ELF-1 (cell line): ENCODE data around the gene ALDOA.

ENCODE experiments used
- DNase-seq: peaks from one replicate; pipeline ENCODE4 v3.0.0-alpha.2; 2016; ENCODE audit warnings: low read depth, low spot score

ALDOA gene

DNA sequence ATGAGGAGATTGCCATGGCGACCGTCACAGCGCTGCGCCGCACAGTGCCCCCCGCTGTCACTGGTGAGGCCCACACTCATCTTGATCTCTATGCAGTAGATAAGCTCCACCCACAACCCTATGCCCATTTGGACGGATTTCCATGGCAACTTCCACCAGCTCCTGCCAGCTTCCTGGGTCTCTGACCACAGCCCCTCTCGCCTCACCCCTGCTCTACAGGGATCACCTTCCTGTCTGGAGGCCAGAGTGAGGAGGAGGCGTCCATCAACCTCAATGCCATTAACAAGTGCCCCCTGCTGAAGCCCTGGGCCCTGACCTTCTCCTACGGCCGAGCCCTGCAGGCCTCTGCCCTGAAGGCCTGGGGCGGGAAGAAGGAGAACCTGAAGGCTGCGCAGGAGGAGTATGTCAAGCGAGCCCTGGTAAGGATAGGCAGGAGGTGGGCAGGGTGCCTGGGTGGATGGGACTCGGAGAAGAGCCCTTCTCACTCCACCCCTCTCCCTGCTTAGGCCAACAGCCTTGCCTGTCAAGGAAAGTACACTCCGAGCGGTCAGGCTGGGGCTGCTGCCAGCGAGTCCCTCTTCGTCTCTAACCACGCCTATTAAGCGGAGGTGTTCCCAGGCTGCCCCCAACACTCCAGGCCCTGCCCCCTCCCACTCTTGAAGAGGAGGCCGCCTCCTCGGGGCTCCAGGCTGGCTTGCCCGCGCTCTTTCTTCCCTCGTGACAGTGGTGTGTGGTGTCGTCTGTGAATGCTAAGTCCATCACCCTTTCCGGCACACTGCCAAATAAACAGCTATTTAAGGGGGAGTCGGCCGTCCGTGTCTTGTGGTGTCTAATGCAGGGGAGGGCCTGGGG, 4.3 kb downstream of the ALDOA start:
- peak; percentile 52 for DNase-seq

DNA sequence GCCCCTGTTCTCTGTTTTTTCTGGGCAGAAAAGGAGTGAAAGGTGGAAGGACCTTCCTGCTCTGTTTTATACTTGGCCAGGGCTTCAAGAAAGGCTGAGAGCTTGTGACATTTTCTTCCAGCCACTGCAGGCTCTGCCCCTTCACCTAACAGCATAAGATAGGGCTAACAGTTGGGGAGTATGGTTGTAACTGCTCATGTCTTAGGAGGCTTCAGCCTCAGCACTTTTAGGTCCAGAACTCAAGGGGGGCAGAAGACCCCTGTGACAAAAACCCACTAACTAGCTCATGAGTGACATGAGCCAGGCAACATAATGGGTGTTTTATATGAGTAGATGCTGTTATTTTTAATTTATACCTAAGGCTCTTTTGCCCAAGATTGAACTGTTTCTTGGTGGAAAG, 4.9 kb downstream of the ALDOA start:
- DNase-seq = no peak

DNA sequence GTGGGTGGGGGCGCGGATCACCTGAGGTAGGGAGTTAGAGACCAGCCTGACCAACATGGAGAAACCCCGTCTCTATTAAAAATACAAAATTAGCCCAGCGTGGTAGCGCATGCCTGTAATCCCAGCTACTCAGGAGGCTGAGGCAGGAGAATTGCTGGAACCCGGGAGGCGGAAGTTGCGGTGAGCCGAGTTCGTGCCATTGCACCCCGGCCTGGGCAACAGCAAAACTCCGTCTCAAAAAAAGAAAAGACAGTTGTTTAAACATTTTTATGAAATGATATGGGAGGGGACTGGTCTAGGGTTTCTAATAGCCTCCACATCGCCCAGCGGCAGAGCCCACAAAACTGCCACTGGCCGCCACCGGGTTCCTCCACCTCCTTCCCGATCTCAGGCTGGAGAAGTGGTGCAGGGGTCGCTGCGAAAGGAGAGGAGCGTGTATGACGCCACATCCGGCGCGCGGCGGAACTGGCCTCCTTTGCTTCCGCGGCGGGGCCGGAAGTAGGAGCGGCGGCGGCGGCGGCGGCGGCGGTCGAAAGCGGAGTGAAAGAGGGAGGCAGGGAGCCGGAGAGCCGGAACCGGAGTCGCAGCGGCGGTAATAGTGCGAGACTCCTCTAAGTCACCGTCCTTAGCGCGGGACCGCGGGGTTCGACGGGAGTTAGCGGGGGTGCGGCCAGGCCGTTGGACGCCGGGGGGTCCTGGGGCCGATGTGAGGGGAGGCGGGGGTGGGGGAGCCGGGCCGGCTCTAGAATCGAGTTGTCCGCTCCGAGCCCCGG, 10.1 kb downstream of the ALDOA start, which contains the start of gene PPP4C:
Gene PPP4C (plus strand): TSS at position 492 of the 773 bp plus-strand sequence. CDS start 384 bp downstream, outside the sequence.
- peak; percentile 93 for DNase-seq

DNA sequence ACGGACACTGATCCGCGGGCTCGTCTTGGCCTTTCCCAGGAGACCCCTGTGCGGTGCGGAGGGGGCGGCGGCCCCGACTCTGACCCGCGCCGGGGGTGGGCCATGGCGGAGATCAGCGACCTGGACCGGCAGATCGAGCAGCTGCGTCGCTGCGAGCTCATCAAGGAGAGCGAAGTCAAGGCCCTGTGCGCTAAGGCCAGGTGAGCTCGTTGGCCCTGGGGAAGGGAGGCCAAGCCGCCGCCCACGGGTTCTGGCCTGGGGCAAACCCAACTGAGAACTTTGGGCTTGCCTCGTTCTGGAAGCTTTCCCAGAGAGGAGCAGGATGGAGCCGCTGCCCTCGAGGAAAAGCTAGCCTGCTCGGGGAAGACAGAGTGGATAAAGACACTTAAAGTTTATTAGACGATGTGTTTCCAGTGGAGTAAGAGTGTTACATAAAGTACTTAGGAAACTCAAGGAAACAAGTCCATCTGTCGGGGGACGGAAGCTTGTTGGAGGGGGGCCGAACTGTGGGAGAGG, 10.8 kb downstream of the ALDOA start:
- DNase-seq = no peak

DNA sequence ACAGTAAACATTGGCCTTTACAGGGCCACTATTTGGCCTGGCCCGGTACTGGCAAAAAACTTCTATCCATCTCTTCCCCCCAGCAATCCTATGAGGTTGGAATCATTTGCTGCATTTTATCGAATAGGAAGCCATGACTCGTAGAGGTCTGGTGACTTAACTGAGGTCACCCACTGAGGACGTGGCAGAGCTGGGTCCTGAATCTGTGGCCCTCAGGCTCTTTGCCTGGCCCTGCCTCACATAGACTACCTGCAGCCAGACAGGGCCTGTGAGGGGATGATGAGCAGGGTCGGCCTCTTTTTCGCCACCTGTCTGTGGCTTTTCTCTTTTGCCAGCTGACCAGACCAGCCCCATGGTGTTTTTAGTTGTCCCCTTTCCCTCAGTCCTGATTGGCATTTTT, 12.1 kb downstream of the ALDOA start:
- no peak for DNase-seq

DNA sequence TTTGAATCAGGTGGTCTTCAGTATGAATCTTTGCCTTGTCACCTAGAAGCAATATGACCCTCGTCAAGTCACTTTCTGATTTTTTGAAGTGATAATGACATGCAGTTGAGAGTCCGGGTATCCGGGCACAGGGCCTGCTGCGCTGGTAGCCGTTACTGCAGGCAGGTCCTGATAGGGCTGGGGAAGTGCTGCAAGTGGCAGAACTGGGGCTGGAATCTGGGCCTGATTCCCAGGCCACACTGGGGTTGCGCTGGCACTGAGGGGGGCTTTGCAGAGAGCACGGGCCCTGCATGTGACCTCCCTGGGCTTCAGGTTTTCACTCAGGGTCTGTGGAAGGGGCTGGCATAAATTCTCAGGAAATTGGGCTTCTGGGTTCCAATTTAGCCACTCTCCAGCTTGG, 13.2 kb downstream of the ALDOA start:
- DNase-seq = no peak

DNA sequence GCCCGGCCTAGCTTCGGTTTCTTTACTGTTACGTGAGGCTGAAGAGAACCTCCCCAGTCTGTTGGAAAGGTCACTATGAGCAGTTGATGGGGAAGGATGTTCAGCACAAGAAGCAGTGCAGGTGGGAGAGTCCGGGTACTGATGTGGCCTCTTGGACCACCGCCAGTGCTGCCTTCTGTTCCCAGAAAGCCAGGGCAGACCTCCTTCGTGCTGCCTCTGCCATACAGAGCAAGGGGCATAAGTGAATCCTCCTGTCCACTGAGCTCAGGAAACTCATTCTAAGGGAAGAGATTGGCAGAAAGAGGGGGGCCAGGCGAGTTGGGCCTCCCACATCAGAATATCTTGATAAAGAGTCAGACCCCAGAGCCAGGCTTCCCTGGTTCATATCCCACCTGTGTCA, 13.9 kb downstream of the ALDOA start:
- DNase-seq = no peak

DNA sequence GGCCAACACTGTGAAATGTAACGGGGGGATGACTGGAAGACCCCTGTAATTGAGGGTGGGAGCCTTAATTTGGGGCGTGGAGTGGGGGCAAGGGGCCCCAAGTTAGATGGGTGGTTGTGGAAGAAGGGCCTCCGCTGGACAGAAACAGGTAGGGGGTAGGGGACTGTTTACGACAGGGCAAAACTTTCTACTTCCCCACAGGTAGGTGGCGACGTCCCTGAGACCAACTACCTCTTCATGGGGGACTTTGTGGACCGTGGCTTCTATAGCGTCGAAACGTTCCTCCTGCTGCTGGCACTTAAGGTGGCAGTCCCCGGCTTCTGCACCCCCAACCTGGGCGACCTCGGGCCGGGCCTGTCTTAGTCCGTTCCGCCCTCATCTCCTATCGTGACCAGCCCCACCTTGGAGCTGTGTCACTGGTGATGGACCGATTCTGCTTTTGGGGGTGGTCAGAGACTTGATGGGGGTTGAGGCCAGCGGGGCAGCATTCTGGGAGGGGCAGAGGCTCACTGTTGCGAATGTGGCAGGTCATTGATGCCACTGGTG, 17.1 kb downstream of the ALDOA start:
- no peak for DNase-seq

DNA sequence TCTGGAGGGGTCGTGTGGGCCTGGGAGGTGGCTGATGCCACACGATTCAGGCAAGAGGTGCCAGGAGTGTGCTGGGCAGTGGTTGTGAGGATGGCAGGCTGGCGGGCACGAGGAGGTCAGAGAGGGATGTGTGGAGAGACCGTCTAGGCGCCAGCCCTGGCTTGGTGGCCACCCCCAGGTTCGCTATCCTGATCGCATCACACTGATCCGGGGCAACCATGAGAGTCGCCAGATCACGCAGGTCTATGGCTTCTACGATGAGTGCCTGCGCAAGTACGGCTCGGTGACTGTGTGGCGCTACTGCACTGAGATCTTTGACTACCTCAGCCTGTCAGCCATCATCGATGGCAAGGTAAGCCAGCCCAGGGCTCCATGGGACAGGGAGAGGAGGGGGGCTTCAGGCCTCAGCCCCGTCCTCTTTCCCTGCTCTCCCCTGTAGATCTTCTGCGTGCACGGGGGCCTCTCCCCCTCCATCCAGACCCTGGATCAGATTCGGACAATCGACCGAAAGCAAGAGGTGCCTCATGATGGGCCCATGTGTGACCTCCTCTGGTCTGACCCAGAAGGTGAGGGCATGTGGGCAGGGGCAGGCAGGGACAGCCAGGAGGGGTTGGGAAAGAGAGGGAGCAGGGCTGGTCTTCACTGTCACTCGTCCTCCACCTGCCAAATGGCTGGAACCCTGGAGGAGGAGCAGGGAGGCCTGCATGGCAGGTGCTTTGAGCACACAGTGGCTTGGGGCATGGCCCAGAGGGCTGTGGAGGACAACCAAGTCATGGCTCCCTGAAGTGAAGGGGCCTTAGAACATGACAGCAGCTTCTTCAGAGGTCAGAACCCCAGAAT, 17.9 kb downstream of the ALDOA start:
- DNase-seq = no peak

DNA sequence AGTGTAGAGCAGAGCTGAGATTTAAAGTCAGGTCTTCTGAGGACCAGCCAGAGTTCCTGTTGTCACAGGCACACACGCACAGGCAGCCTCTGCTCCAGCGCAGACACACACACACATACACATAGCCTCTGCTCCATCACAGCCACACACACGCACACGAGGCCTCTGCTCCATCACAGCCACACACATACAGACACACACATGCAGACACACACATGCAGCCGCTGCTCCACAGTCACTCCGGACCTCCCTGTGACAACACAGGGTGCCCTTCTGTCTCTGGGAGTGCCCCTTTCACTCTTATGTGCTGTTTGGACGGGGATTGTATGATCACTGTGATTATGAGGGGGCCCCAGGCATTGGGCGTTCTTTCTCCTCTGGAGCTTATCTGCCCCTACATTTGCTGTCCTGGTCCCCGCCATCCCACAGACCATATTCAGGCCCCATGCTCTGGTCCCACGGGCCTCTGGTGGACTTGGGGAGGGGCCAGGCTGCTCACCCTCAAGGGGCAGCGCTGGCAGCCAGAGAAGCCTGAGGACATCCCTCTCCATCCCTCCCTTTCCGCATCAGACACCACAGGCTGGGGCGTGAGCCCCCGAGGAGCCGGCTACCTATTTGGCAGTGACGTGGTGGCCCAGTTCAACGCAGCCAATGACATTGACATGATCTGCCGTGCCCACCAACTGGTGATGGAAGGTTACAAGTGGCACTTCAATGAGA, 18.7 kb downstream of the ALDOA start:
- DNase-seq = no peak

DNA sequence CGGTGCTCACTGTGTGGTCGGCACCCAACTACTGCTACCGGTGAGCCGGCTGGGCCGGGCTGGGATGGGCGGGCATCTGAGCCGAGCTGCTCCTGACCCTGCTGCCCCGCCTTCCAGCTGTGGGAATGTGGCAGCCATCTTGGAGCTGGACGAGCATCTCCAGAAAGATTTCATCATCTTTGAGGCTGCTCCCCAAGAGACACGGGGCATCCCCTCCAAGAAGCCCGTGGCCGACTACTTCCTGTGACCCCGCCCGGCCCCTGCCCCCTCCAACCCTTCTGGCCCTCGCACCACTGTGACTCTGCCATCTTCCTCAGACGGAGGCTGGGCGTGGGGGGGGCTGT, 19.2 kb downstream of the ALDOA start:
- DNase-seq = no peak

DNA sequence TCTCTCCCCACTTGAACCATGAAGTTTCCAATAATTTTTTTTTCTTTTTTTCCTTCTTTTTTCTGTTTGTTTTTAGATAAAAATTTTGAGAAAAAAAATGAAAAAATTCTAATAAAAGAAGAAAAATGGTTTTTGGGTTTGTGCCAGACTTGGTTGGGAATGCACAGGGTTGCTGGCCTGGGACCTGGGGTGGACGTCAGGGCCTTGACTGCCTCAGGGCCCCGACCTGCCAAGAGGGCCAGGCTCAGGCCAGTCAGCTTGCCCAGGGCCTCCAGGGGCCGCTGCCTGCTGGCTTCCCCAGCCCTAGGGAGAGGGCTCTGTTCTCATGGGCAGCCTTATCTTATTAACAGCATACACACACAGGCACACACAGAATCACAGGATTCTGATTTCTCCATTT, 19.7 kb downstream of the ALDOA start:
- DNase-seq = no peak

DNA sequence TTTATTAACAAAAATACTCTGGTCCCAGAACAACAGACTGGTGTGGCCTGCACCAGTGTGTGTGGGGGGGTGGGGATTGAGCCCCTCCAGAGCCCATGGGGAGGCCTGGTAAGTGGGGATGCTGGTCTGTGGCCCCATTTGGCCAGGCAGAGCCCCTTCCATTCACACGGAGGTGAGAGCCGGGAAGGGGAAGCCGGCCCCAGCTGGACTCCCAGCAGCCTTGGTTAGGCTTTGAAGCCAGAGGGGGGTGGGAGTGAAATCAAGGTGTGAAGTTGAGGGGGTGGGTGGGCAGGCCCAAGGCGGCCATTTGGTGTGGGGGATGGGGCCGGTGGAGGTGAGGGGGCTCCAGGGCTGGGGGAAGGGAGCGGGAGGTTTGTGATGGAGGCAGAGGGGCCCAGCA, 20.3 kb downstream of the ALDOA start:
- no peak for DNase-seq

DNA sequence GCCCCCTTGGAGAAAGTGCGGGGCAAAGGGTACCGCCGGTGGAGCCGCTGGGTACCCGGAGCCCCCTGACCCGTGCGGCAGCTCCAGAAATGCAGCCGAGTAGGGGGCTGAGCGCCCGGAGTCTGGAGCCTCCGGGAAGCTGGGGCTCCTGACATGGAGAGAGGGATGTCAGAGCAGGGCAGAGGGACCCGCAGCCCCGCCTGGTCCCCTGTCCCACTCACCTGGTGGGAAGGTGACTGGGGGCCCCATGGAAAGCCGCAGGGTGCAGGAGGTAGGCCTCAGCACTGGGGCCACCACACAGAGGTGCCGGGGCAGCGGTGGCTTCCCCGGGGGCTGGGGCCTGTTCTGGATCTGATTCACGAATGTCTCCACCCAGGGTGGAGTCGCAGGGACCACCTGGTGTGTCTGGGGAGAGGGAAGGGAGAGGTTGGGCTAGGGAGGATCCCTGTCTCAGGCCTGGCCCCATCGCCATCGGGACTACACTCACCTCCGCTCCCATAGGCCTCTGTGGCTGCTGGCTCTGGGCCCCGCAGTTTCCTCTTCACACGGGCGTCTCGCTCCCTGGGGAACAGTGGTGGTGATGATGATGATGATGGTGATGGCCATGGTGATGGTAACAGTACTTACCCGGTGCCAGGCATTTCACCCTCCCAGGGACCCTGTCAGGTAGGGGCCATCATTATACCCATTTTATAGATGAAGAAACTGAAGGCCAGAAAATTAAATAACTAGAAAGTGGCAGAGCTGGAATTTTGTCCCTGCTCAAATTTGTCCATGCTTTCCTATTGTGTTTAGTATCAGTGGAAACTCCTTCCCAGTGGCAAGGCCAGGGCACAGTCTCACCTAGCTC, 21.0 kb downstream of the ALDOA start:
- no peak for DNase-seq

DNA sequence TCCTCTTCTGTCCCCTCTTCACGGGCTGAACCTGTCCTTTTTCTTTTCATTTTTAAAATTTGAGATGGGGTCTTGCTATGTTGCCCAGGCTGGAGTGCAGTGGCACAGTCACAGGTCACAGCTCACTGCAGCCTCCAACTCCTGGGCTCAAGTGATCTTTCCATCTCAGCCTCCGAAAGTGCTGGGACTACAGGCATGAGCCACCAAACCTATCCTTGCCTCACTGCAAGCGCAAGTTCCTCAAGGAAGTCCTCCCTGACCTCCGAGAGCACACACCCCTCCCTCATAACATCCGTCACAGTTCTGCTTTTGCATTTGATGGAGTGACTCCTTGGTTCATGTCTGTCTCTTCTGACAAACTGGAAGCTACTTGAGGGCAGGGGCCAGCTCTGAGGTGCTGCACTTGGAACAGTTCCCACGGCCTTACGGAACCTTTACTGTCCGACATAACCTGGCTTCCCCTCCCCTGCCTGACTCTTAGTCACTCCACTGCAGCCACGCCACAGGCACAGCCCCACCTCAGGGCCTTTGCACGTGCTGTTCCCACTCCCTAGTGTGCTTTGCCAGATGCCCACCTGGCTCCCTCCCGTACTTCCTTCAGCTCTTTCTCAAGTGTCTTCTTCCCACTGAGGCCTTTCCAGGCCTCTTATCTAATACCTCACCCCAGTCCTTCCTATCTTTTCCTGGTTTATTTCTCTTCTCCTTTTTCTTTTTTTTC, 21.8 kb downstream of the ALDOA start:
- no peak for DNase-seq

DNA sequence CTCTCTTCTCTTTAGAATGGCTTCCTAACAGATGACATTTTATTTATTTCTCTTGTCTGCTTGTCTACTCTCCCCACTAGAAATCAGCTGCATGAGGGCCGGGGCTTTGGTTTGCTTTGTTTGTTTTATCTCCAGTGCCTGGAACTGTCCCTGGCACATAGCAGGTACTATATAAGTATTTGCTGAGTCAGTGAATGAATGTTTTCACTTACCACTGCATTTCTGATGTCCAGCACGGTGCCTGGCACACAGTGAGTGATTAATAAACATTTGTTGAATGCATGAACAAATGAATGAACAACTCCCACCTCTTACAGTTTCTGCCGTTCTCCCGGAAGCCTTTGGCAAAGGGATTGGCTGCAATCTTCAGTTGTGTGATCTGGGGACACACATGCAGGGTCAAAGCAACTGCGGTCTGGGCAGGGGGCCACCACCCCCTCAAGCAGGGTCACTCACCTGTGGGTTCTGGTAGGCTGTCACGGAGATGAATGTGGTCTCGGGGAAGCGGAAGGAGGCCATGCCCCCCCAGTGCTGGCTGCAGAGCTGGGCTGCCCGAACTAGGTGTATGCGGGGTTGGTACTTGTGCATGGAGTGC, 22.8 kb downstream of the ALDOA start:
- DNase-seq = no peak

DNA sequence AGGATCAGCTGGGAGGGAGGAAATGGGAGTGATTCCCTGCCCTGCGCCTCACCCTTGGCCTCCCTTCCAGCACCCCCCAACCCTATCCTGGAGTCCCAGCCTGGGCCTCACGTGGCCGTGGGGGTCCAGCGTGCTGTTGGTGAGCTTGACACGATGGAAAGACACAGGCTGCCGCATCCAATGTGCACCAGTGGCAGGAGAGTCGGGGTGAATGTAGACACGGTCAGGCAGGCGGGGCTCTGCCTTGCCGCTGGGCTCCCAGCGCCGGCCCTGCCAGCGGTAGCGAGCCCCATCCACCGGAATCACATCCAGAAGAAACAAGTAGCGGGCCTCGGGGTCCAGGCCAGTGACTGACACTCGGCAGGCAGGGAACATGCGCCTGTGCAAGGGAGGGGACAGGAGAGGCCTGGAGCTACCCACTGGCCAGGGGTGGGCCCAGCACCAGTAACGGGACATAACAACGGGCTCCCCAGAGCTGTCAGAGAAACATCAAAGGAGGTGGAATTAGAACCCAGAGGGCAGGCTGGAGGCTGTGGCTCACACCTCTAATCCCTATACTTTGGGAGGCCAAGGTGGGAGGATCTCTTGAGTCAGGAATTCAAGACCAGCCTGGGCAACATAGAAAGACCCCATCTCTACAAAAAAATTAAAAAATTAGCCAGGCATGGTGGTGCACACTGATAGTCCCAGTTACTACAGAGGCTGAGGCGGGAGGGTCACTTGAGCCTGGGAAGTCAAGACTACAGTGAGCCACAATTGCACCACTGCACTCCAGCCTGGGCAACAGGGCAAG, 23.5 kb downstream of the ALDOA start:
- peak; percentile 69 for DNase-seq
